KMS-11 (cell line): Measurements from ENCODE around the gene GABBR2.

Experiments used
- H2AFZ ChIP-seq: fragments of 200-600 bp; sonication (generic); 2 replicates; pipeline ENCODE4 v1.6.1; 2016; ENCODE audit warnings: antibody characterized with exemption, mixed run types, low read depth
- H3K27ac ChIP-seq: fragments of 200-600 bp; sonication (generic); 2 replicates; pipeline ENCODE4 v1.6.1; 2016; ENCODE audit warnings: mild to moderate bottlenecking, mixed run types
- H3K27me3 ChIP-seq: fragments of 200-600 bp; sonication (generic); 2 replicates; pipeline ENCODE4 v1.6.1; 2017; ENCODE audit warnings: mild to moderate bottlenecking, low read depth, mixed run types, moderate library complexity; ENCODE audit not compliant: insufficient read depth
- H3K36me3 ChIP-seq: fragments of 200-600 bp; sonication (generic); 2 replicates; pipeline ENCODE4 v1.6.1; 2017; ENCODE audit warnings: mild to moderate bottlenecking, mixed run types; ENCODE audit not compliant: insufficient read depth
- H3K4me1 ChIP-seq: fragments of 200-600 bp; sonication (generic); 2 replicates; pipeline ENCODE4 v1.6.1; 2016; ENCODE audit warnings: mild to moderate bottlenecking, low read depth, mixed run types; ENCODE audit not compliant: poor library complexity, severe bottlenecking
- H3K4me2 ChIP-seq: fragments of 200-600 bp; sonication (generic); 2 replicates; pipeline ENCODE4 v1.7.0; 2016; ENCODE audit warnings: mild to moderate bottlenecking, mixed run types
- H3K4me3 ChIP-seq: fragments of 200-600 bp; sonication (generic); IDR thresholded peaks from 2 replicates; pipeline ENCODE4 v1.6.1; 2017; ENCODE audit warnings: low read depth, low read length, mixed read lengths; ENCODE audit not compliant: insufficient read depth
- H3K79me2 ChIP-seq: fragments of 200-600 bp; sonication (generic); 2 replicates; pipeline ENCODE4 v1.6.1; 2016; ENCODE audit warnings: low read depth, mixed run types; ENCODE audit not compliant: insufficient read depth
- H3K9ac ChIP-seq: fragments of 200-600 bp; sonication (generic); 2 replicates; pipeline ENCODE4 v1.6.1; 2016; ENCODE audit warnings: mild to moderate bottlenecking, mixed run types
- H4K20me1 ChIP-seq: fragments of 200-600 bp; sonication (generic); 2 replicates; pipeline ENCODE4 v1.6.1; 2016; ENCODE audit warnings: mild to moderate bottlenecking, mixed run types; ENCODE audit not compliant: insufficient read depth
- CTCF ChIP-seq: fragments of 200-600 bp; sonication (generic); conservative IDR thresholded peaks from 2 replicates; pipeline ENCODE4 v1.6.1; 2017; ENCODE audit warnings: low read depth, mild to moderate bottlenecking, antibody characterized with exemption, low read length, moderate library complexity, mixed read lengths

The GABBR2 gene

GRCh38 chr9:98732801-98733200, 24.1 kb upstream of the GABBR2 start:
- Histone ChIP-seq H3K79me2 (no peaks in the 10 kb centered on the region), H2AFZ (no peak overlapping the region), H3K27me3 (no peaks in the 10 kb centered on the region), H3K4me1 (no peaks in the 10 kb centered on the region), H3K4me2 (no peak overlapping the region), H3K27ac (no peak overlapping the region), H3K36me3 (no peaks in the 10 kb centered on the region), H3K4me3 (no peak overlapping the region), H4K20me1 (no peaks in the 10 kb centered on the region), H3K9ac (no peak overlapping the region)
- TF ChIP-seq CTCF = no peak

GRCh38 chr9:98732091-98732490, 23.4 kb upstream of the GABBR2 start:
- H3K4me2 ChIP-seq = no peak overlapping the region
- H3K9ac ChIP-seq = no peak overlapping the region
- H2AFZ ChIP-seq = no peak overlapping the region
- H3K27me3 ChIP-seq = no peaks in the 10 kb centered on the region
- no peaks in the 10 kb centered on the region for H3K4me1 ChIP-seq
- H3K4me3 ChIP-seq = no peak overlapping the region
- H3K36me3 ChIP-seq = no peaks in the 10 kb centered on the region
- TF ChIP-seq CTCF = no peak
- no peaks in the 10 kb centered on the region for H3K79me2 ChIP-seq
- no peaks in the 10 kb centered on the region for H4K20me1 ChIP-seq
- H3K27ac ChIP-seq = no peak overlapping the region

DNA sequence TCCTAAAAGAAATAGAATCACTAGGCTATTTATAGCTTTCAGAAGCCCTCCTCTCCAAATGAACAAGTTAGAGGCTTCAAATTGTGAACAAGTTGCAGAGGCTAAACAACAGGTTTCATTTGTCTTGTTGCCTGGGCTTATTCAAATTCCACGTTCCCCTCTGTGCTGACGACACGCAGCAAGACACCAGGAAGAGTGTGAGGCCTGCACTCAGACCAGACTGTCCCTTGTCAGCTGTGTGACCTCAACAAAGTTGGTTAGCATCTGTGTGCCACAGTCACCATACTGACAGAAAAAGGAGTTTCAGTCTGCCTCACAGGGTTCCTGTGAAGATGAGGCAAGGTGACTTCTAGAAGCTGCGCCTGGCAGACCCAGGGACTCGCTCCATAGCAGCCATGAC, 22.1 kb upstream of the GABBR2 start:
- Histone ChIP-seq H3K27me3 (no peaks in the 10 kb centered on the region), H3K4me3 (no peak overlapping the region), H2AFZ (no peak overlapping the region), H3K9ac (no peak overlapping the region), H3K79me2 (no peaks in the 10 kb centered on the region), H3K4me2 (no peak overlapping the region), H3K4me1 (no peaks in the 10 kb centered on the region), H3K36me3 (no peaks in the 10 kb centered on the region), H3K27ac (no peak overlapping the region), H4K20me1 (no peaks in the 10 kb centered on the region)
- TF ChIP-seq CTCF = no peak

DNA sequence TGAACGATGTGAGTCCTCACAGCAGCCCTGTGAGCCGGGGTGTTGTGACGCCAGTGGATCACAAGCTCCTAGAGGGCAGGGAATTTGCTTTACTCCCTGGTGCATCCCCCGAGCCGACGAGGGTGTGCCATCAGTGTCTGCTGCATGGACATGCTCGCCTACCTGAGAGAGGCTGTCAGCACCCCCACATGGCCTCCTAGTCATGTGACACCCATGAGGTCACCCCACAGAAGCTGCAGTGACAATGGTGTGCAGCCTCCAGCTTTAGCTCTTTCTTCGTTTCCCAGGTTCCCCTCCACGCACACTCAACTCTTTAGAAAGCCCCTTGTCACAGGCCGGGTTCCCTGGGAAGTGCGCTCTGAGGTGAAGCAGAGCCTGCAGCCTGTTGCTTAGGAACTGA, 19.8 kb upstream of the GABBR2 start:
- Histone ChIP-seq H3K9ac (no peak overlapping the region), H3K27ac (no peak overlapping the region), H2AFZ (no peak overlapping the region), H3K79me2 (no peaks in the 10 kb centered on the region), H3K27me3 (no peaks in the 10 kb centered on the region), H4K20me1 (no peaks in the 10 kb centered on the region), H3K4me2 (no peak overlapping the region), H3K4me1 (no peaks in the 10 kb centered on the region), H3K4me3 (no peak overlapping the region), H3K36me3 (no peaks in the 10 kb centered on the region)
- no peak for TF ChIP-seq CTCF

DNA sequence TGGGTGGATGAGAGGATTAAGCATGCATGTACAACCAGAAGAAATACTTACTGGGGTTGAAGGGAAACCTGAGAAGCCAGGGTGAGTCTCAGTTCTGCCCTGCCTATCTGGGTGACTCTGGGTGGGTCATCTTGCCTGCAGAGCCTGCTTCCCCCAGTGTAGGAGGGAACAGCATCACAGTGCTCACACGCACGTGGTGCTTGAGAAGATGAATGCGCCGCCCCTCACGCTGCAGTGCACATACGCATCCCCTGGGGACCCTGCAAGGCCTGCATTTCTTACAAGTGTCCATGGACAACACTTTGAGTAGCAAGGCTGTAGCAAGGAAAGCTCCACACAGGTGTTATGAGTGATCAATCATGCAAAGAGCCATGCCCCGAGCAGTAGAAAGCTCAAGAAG, 18.7 kb upstream of the GABBR2 start:
- TF ChIP-seq CTCF = no peak
- no peaks in the 10 kb centered on the region for H4K20me1 ChIP-seq
- no peak overlapping the region for H3K4me2 ChIP-seq
- H3K79me2 ChIP-seq = no peaks in the 10 kb centered on the region
- no peak overlapping the region for H3K4me3 ChIP-seq
- H3K9ac ChIP-seq = no peak overlapping the region
- H3K36me3 ChIP-seq = no peaks in the 10 kb centered on the region
- no peak overlapping the region for H3K27ac ChIP-seq
- no peaks in the 10 kb centered on the region for H3K4me1 ChIP-seq
- no peak overlapping the region for H2AFZ ChIP-seq
- no peaks in the 10 kb centered on the region for H3K27me3 ChIP-seq
